DOHH2 (cell line): ENCODE results near the gene CCDC117.

Experiments used
- H3F3A ChIP-seq: fragments of 200-600 bp; sonication (generic), shearing (Covaris generic); 2 replicates; pipeline ENCODE4 v1.6.0; 2016; ENCODE audit warnings: antibody characterized with exemption, mild to moderate bottlenecking; ENCODE audit not compliant: control insufficient read depth, insufficient read depth
- H3K27ac ChIP-seq: fragments of 200-600 bp; sonication (generic); 2 replicates; pipeline ENCODE4 v1.5.1; 2014; ENCODE audit warnings: low read depth, mild to moderate bottlenecking, low read length, moderate library complexity
- H3K27me3 ChIP-seq: fragments of 200-600 bp; sonication (generic); 2 replicates; pipeline ENCODE4 v1.6.1; 2014; ENCODE audit warnings: mild to moderate bottlenecking, low read length, mixed read lengths; ENCODE audit not compliant: control insufficient read depth
- H3K36me3 ChIP-seq: fragments of 200-600 bp; sonication (generic); 2 replicates; pipeline ENCODE4 v1.6.1; 2014; ENCODE audit warnings: mild to moderate bottlenecking, low read length, moderate library complexity, mixed read lengths; ENCODE audit not compliant: control insufficient read depth
- H3K4me1 ChIP-seq: fragments of 200-600 bp; sonication (generic); 2 replicates; pipeline ENCODE4 v1.6.1; 2014; ENCODE audit warnings: mild to moderate bottlenecking, low read length, mixed read lengths; ENCODE audit not compliant: control insufficient read depth
- H3K4me2 ChIP-seq: fragments of 200-600 bp; sonication (generic); 2 replicates; pipeline ENCODE4 v1.6.0; 2014; ENCODE audit warnings: mild to moderate bottlenecking, low read length, moderate library complexity
- H3K4me3 ChIP-seq: fragments of 200-600 bp; sonication (generic); 2 replicates; pipeline ENCODE4 v1.5.1; 2014; ENCODE audit warnings: mild to moderate bottlenecking, low read length, mixed read lengths
- H3K79me2 ChIP-seq: fragments of 200-600 bp; sonication (generic); 2 replicates; pipeline ENCODE4 v1.6.1; 2014; ENCODE audit warnings: mild to moderate bottlenecking, low read length, mixed read lengths; ENCODE audit not compliant: control insufficient read depth
- H3K9me2 ChIP-seq: fragments of 200-600 bp; sonication (generic); replicated peaks from 2 replicates; pipeline ENCODE4 v1.6.1; 2014; ENCODE audit warnings: mild to moderate bottlenecking, low read length, mixed read lengths; ENCODE audit not compliant: control insufficient read depth
- H3K9me3 ChIP-seq: fragments of 200-600 bp; sonication (generic); 2 replicates; pipeline ENCODE4 v1.6.1; 2014; ENCODE audit warnings: antibody characterized with exemption, low read length, mixed read lengths; ENCODE audit not compliant: control insufficient read depth, insufficient read depth
- H4K20me1 ChIP-seq: fragments of 200-600 bp; sonication (generic); 2 replicates; pipeline ENCODE4 v1.6.0; 2014; ENCODE audit warnings: low read depth, mild to moderate bottlenecking, antibody characterized with exemption, low read length, moderate library complexity; ENCODE audit not compliant: control insufficient read depth, insufficient read depth
- EZH2phosphoT487 ChIP-seq: fragments of 200-600 bp; sonication (generic); IDR thresholded peaks from 2 replicates; pipeline ENCODE4 v1.6.1; 2017; ENCODE audit warnings: borderline replicate concordance, mild to moderate bottlenecking, antibody characterized with exemption, low read length, moderate library complexity, mixed read lengths
- TF ChIP-seq, protein P1 (sequence below): fragments of 200-600 bp; sonication (generic); IDR thresholded peaks from one replicate; pipeline ENCODE4 v1.5.1; 2014; ENCODE audit warnings: antibody characterized with exemption, mild to moderate bottlenecking, low read depth, low read length; ENCODE audit not compliant: poor library complexity, severe bottlenecking

Gene CCDC117

DNA sequence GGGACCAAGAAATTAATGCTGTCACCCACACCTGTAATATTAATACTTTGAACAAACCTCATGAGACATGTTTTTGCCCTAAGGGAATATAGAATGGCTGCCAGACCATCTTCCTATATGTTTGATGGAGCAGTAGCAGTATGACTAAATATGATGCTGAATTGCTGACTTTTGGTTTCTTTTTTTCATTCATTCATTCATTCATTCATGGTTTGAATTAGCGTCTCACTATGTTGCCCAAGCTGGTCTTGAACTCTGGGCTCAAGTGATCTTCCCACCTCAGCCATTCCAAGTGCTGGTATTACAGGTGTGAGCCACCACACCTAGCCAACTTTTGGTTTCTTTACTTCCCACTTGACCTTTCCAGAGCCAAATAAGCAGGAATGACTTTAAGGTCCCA is 7.8 kb downstream of the CCDC117 start:
- Histone ChIP-seq H3K4me3 (no peak overlapping the region), H3F3A (peaks cover 8% of the 10 kb centered on the region), H3K27me3 (no peaks in the 10 kb centered on the region), H3K4me1 (peaks cover 83% of the 10 kb centered on the region), H3K79me2 (peaks cover 82% of the 10 kb centered on the region), H4K20me1 (peaks cover 4% of the 10 kb centered on the region; the same call in 1 of the 2 replicates), H3K9me3 (no peaks in the 10 kb centered on the region), H3K9me2 (no peaks in the 10 kb centered on the region), H3K36me3 (peaks cover 90% of the 10 kb centered on the region), H3K27ac (peak overlapping the region; percentile 21; the same call in 1 of the 2 replicates), H3K4me2 (peak overlapping the region; percentile 41; the same call in 1 of the 2 replicates)
- TF ChIP-seq EZH2phosphoT487 = no peak
- TF ChIP-seq, protein P1, sequence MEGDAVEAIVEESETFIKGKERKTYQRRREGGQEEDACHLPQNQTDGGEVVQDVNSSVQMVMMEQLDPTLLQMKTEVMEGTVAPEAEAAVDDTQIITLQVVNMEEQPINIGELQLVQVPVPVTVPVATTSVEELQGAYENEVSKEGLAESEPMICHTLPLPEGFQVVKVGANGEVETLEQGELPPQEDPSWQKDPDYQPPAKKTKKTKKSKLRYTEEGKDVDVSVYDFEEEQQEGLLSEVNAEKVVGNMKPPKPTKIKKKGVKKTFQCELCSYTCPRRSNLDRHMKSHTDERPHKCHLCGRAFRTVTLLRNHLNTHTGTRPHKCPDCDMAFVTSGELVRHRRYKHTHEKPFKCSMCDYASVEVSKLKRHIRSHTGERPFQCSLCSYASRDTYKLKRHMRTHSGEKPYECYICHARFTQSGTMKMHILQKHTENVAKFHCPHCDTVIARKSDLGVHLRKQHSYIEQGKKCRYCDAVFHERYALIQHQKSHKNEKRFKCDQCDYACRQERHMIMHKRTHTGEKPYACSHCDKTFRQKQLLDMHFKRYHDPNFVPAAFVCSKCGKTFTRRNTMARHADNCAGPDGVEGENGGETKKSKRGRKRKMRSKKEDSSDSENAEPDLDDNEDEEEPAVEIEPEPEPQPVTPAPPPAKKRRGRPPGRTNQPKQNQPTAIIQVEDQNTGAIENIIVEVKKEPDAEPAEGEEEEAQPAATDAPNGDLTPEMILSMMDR = no peak

DNA sequence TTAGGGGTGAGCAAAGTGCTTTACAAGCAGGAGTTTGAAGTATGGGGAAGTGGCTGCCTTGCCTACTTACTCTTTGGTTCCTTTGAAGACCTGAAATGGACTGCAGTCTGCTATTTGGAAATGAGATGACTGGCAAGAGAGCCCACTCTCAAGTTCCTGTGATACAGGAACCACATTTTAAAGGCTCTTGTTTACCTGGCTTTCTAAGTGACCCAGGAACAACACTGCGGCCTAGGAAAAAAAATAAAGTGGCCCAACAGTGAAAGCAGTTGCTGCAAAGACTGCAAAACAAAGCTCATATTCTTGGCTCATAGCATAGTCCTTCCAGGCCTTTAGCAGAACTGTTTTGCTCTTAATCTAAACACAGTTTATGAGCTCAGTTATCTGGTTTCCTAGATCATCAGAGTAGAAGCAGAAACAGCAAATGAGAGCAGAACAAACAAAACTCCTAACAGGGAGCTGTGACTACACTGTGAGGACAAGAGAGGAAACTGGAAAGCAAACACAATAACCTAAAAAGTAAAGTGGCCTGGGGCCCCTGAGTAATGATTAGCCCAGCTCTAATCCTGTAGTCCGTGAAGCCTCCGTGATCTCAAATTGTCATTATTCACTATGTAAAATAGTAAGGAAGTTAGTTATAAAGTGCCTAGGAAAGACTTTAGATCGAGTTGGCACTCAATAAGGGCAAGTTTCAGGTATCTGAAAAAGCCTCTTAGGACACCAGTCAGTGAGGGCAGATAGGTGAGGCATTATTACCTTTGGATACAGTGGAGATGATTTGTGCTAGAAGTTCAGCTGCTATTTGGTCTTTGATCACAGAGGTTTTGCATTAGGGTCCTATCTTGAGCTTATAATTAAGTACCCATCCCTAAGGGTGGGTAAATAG is 11.5 kb downstream of the CCDC117 start:
- Histone ChIP-seq H3K4me3 (no peak overlapping the region), H3F3A (peaks cover 18% of the 10 kb centered on the region), H3K9me2 (no peaks in the 10 kb centered on the region), H3K36me3 (peaks cover 94% of the 10 kb centered on the region), H3K4me2 (peak overlapping the region; percentile 73), H3K4me1 (peaks cover 82% of the 10 kb centered on the region), H3K79me2 (peaks cover 52% of the 10 kb centered on the region), H3K9me3 (no peaks in the 10 kb centered on the region), H3K27me3 (no peaks in the 10 kb centered on the region), H3K27ac (peak overlapping the region; percentile 80), H4K20me1 (peaks cover 4% of the 10 kb centered on the region; the same call in 1 of the 2 replicates)
- TF ChIP-seq, protein P1 = no peak
- TF ChIP-seq EZH2phosphoT487 = no peak

DNA sequence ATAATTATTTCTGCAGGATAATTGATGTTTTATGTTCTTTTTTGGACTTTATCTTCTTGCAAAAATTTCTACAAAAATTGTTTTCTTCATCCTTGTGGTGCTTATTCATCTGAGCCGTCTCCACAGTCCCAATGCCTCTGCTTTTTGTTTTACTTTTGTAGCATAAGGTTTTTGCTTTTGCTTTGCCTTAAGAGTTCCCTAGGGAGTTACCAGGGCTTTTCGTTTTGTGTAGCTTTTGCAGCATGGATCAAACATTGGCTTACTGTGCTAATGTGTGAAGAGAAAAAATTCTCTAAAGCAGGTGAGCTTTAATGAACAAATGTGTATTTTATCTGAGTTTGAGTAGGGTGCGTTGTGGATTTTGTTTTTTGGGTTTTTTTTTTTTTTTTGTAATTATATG is 16.1 kb downstream of the CCDC117 start:
- Histone ChIP-seq H3K4me2 (no peak overlapping the region), H3F3A (peaks cover 39% of the 10 kb centered on the region), H3K4me3 (no peak overlapping the region), H3K36me3 (peaks cover 73% of the 10 kb centered on the region), H4K20me1 (peaks cover 4% of the 10 kb centered on the region; the same call in 1 of the 2 replicates), H3K79me2 (peaks cover 38% of the 10 kb centered on the region), H3K4me1 (peaks cover 81% of the 10 kb centered on the region), H3K9me2 (no peaks in the 10 kb centered on the region), H3K27me3 (no peaks in the 10 kb centered on the region), H3K9me3 (no peaks in the 10 kb centered on the region), H3K27ac (no peak overlapping the region)
- TF ChIP-seq, protein P1 = no peak
- no peak for TF ChIP-seq EZH2phosphoT487
